OCI-LY3 (cell line): ENCODE results near the gene FAM50A.

ENCODE experiments used
- H2AFZ ChIP-seq: fragments of 200-600, 300-600 bp; shearing (Covaris generic); 2 replicates; pipeline ENCODE4 v1.6.0; 2014; ENCODE audit warnings: antibody characterized with exemption, low read depth, low read length
- H3K27ac ChIP-seq: fragments of 200-600, 300-600 bp; sonication (generic); 2 replicates; pipeline ENCODE4 v1.5.1; 2014; ENCODE audit warnings: mild to moderate bottlenecking, low read length, moderate library complexity, mixed read lengths
- H3K27me3 ChIP-seq: fragments of 200-600, 300-600 bp; sonication (generic); 2 replicates; pipeline ENCODE4 v1.6.1; 2014; ENCODE audit warnings: low read depth, low read length, mixed read lengths
- H3K36me3 ChIP-seq: fragments of 200-600, 300-600 bp; sonication (generic); replicated peaks from 2 replicates; pipeline ENCODE3; 2014; ENCODE audit warnings: low read depth, low read length, mixed read lengths
- H3K4me1 ChIP-seq: fragments of 300-600, 200-600 bp; sonication (generic); 2 replicates; pipeline ENCODE4 v1.6.1; 2014; ENCODE audit warnings: low read length, mixed read lengths
- H3K4me2 ChIP-seq: fragments of 200-600, 300-600 bp; sonication (generic); 2 replicates; pipeline ENCODE4 v1.6.1; 2014; ENCODE audit warnings: low read length, mixed read lengths
- H3K4me3 ChIP-seq: fragments of 300-600, 200-600 bp; sonication (generic); 2 replicates; pipeline ENCODE4 v1.5.1; 2014; ENCODE audit warnings: antibody characterized with exemption, mild to moderate bottlenecking, low read length, moderate library complexity
- H3K79me2 ChIP-seq: fragments of 300-600, 200-600 bp; shearing (Covaris generic); 2 replicates; pipeline ENCODE4 v1.6.1; 2014; ENCODE audit warnings: mild to moderate bottlenecking, low read length, mixed read lengths
- H3K9ac ChIP-seq: fragments of 300-600, 200-600 bp; shearing (Covaris generic); 2 replicates; pipeline ENCODE4 v1.6.0; 2014; ENCODE audit warnings: mild to moderate bottlenecking, low read length, moderate library complexity
- H3K9me3 ChIP-seq: fragments of 200-600, 300-600 bp; shearing (Covaris generic); 2 replicates; pipeline ENCODE4 v1.6.1; 2014; ENCODE audit warnings: low read length, mixed read lengths; ENCODE audit not compliant: insufficient read depth
- H4K20me1 ChIP-seq: fragments of 200-600, 300-600 bp; sonication (generic); 2 replicates; pipeline ENCODE4 v1.6.1; 2016; ENCODE audit warnings: low read length, mixed read lengths; ENCODE audit not compliant: insufficient read depth
- CTCF ChIP-seq: fragments of 200-600, 300-600 bp; sonication (generic); IDR thresholded peaks from 2 replicates; pipeline ENCODE4 v1.5.1; 2014; ENCODE audit warnings: antibody characterized with exemption, low read length, low read depth
- EZH2phosphoT487 ChIP-seq: fragments of 200-600 bp; shearing (Covaris generic); IDR thresholded peaks from 2 replicates; pipeline ENCODE4 v1.6.1; 2018; ENCODE audit warnings: antibody characterized with exemption, mixed run types, low read depth

FAM50A gene

GRCh38 chrX:154489182-154489581 lies 45.2 kb downstream of the FAM50A start:
- peak overlapping the region; percentile 96 for H3K4me2 ChIP-seq

GRCh38 chrX:154490021-154490413 lies 46.1 kb downstream of the FAM50A start:
- no peak overlapping the region for H2AFZ ChIP-seq
- H3K9ac ChIP-seq, result peak overlapping the region; percentile 91
- peak overlapping the region; percentile 52 for H3K27ac ChIP-seq
- H3K9me3 ChIP-seq, result no peaks in the 10 kb centered on the region
- H4K20me1 ChIP-seq, result no peaks in the 10 kb centered on the region
- no peaks in the 10 kb centered on the region for H3K27me3 ChIP-seq
- TF ChIP-seq EZH2phosphoT487 (no peak), CTCF (no peak)
- H3K36me3 ChIP-seq, result peaks cover 9% of the 10 kb centered on the region
- peaks cover 18% of the 10 kb centered on the region for H3K4me1 ChIP-seq
- H3K79me2 ChIP-seq, result peaks cover 14% of the 10 kb centered on the region
- H3K4me2 ChIP-seq, result peak overlapping the region; percentile 96
- H3K4me3 ChIP-seq, result peak overlapping the region; percentile 97

More at GRCh38 chrX:154489182-154489581, 45.2 kb downstream of the FAM50A start:
- peaks cover 18% of the 10 kb centered on the region for H3K4me1 ChIP-seq
- peaks cover 15% of the 10 kb centered on the region for H3K36me3 ChIP-seq
- no peak overlapping the region for H3K27ac ChIP-seq
- TF ChIP-seq CTCF (no peak), EZH2phosphoT487 (no peak)
- no peaks in the 10 kb centered on the region for H3K27me3 ChIP-seq
- no peaks in the 10 kb centered on the region for H3K9me3 ChIP-seq
- no peak overlapping the region for H2AFZ ChIP-seq
- H3K9ac ChIP-seq, result peak overlapping the region; percentile 91; the same call in 1 of the 2 replicates
- peaks cover 22% of the 10 kb centered on the region for H3K79me2 ChIP-seq
- no peaks in the 10 kb centered on the region for H4K20me1 ChIP-seq
- H3K4me3 ChIP-seq, result peak overlapping the region; percentile 97

- TF ChIP-seq CTCF, result peak; percentile 26; the same call in 1 of the 2 replicates
- no peak for TF ChIP-seq EZH2phosphoT487
- H3K27ac ChIP-seq, result peak within 1 kb of the TSS; percentile 62
- H3K4me1 ChIP-seq, result peaks cover 13% of the 10 kb centered on the region
- peak within 1 kb of the TSS; percentile 53; the same call in 1 of the 2 replicates for H2AFZ ChIP-seq
- H3K79me2 ChIP-seq, result peaks cover 8% of the 10 kb centered on the region
- peaks cover 3% of the 10 kb centered on the region for H3K36me3 ChIP-seq
- H3K9me3 ChIP-seq, result no peaks in the 10 kb centered on the region
- peak within 1 kb of the TSS; percentile 96 for H3K4me2 ChIP-seq
- peak within 1 kb of the TSS; percentile 91 for H3K9ac ChIP-seq
- peak within 1 kb of the TSS; percentile 97 for H3K4me3 ChIP-seq
- no peaks in the 10 kb centered on the region for H4K20me1 ChIP-seq
- no peaks in the 10 kb centered on the region for H3K27me3 ChIP-seq
Measured at GRCh38 chrX:154490414-154491083, 46.6 kb downstream of the FAM50A start, which contains the start of gene SLC10A3. Gene SLC10A3, minus strand, starts transcription at chrX:154490629. Its CDS starts 1,689 bp downstream, at chrX:154488940.

- Histone ChIP-seq H3K4me1 (peaks cover 16% of the 10 kb centered on the region), H4K20me1 (no peaks in the 10 kb centered on the region), H3K9ac (no peak overlapping the region), H3K27ac (no peak overlapping the region), H2AFZ (no peak overlapping the region), H3K79me2 (no peaks in the 10 kb centered on the region), H3K9me3 (no peaks in the 10 kb centered on the region), H3K36me3 (no peaks in the 10 kb centered on the region), H3K4me3 (no peak overlapping the region), H3K4me2 (no peak overlapping the region), H3K27me3 (no peaks in the 10 kb centered on the region)
- no peak for TF ChIP-seq EZH2phosphoT487
- no peak for TF ChIP-seq CTCF
Measured at GRCh38 chrX:154494715-154495114, 50.8 kb downstream of the FAM50A start.
